Panc1 (cell line): ENCODE results near the gene GBF1. TPM values are rescaled to one million over a fixed set of nuclear protein-coding genes. Genes with fewer than 3 reads are reported as not detected.

Experiments
- ATAC-seq: fragments of 200-7000 bp; cut with Tn5 transposase; 2 replicates; pipeline ENCODE4 v1.9.1; 2020; ENCODE audit warnings: mild to moderate bottlenecking, moderate library complexity
- BruUV-seq: library from RNA; stranded (reverse); fragments of 400-500 nt; replicated peaks from 2 replicates; lab custom pipeline; 2021; lab: Mats Ljungman, UMichigan
- CTCF ChIA-PET: fragments of 300-600 bp; sonication (Branson Sonifier 250); formaldehyde crosslinking; loops from one replicate; lab custom pipeline; 2022; ENCODE audit warnings: antibody characterized with exemption; lab: Charles Lee
- POLR2A ChIA-PET: fragments of 300-600 bp; sonication (Branson Sonifier 250); formaldehyde crosslinking; loops from one replicate; lab custom pipeline; 2022; ENCODE audit warnings: antibody characterized with exemption; lab: Charles Lee
- DNase-seq: peaks from one replicate; pipeline ENCODE4 v3.0.0-alpha.2; 2010; ENCODE audit warnings: low read depth, low spot score
- H3K27ac ChIP-seq: 2 replicates; pipeline ENCODE4 v1.5.1; 2011; ENCODE audit warnings: mild to moderate bottlenecking, low read length, inconsistent platforms
- H3K27me3 ChIP-seq: fragments of 200-500 bp; sonication (Bioruptor generic); 2 replicates; pipeline ENCODE4 v1.6.0; 2014; ENCODE audit warnings: low read length, inconsistent platforms; ENCODE audit not compliant: control insufficient read depth, insufficient read depth
- H3K36me3 ChIP-seq: fragments of 200-500 bp; sonication (Bioruptor generic); 2 replicates; pipeline ENCODE4 v1.5.1; 2014; ENCODE audit warnings: inconsistent platforms, mild to moderate bottlenecking, low read length, moderate library complexity; ENCODE audit not compliant: control insufficient read depth, insufficient read depth
- H3K4me1 ChIP-seq: 2 replicates; pipeline ENCODE4 v1.5.1; 2011; ENCODE audit warnings: inconsistent platforms, mild to moderate bottlenecking, low read length, moderate library complexity; ENCODE audit not compliant: control insufficient read depth, insufficient read depth
- H3K4me3 ChIP-seq, 2 experiments: 2 replicates each; pipeline ENCODE4 v1.5.1; 2011 to 2012; ENCODE audit warnings: low read depth in 2 of 2, low read length in 2 of 2, mild to moderate bottlenecking in 2 of 2, inconsistent platforms in 1 of 2, moderate library complexity in 1 of 2
- H3K9me3 ChIP-seq: fragments of 200-500 bp; sonication (Bioruptor generic); 2 replicates; pipeline ENCODE4 v1.5.1; 2014; ENCODE audit warnings: low read depth, mild to moderate bottlenecking, inconsistent platforms, low read length, moderate library complexity; ENCODE audit not compliant: control insufficient read depth, insufficient read depth
- CTCF ChIP-seq: fragments of 450-650 bp; IDR thresholded peaks from 2 replicates; pipeline ENCODE4 v1.5.1; 2017; ENCODE audit warnings: mild to moderate bottlenecking
- POLR2AphosphoS5 ChIP-seq: IDR thresholded peaks from 2 replicates; pipeline ENCODE4 v1.6.1; 2012; ENCODE audit warnings: mild to moderate bottlenecking, low read depth, low read length, moderate library complexity
- SIN3A ChIP-seq: IDR thresholded peaks from 2 replicates; pipeline ENCODE4 v1.6.1; 2012; ENCODE audit warnings: low read depth, mild to moderate bottlenecking, low read length, moderate library complexity, borderline replicate concordance; ENCODE audit not compliant: insufficient read depth
- TCF7L2 ChIP-seq: IDR thresholded peaks from 2 replicates; pipeline ENCODE4 v1.6.1; 2011; ENCODE audit warnings: mild to moderate bottlenecking, low read depth, low read length, inconsistent platforms
- in situ Hi-C: cut with HindIII; loops from 2 replicates; pipeline ENCODE4 v1.10.0; 2016; ENCODE audit warnings: low sequenced_read_pairs, low pct_unique_long_range_greater_than_20kb
- intact Hi-C: fragments of 100-400 bp; cut with micrococcal nuclease; formaldehyde crosslinking; loops from one replicate; pipeline ENCODE4 v1.10.0; 2022; ENCODE audit not compliant: unreplicated experiment
- total RNA-seq: library from RNA; stranded (reverse); gene quantifications from one replicate; pipeline ENCODE4 v1.2.1, GENCODE V29; 2021; ENCODE audit not compliant: unreplicated experiment
- TF ChIP-seq, protein P1 (sequence below), 2 experiments: IDR thresholded peaks; 2 replicates each; pipeline ENCODE4 v1.6.1; 2011 to 2012; ENCODE audit warnings: low read depth in 2 of 2, control low read depth in 1 of 2, low read length in 1 of 2, mild to moderate bottlenecking in 1 of 2, moderate library complexity in 1 of 2; ENCODE audit not compliant: insufficient read depth in 1 of 2

The GBF1 gene
- total RNA-seq, 1 experiment from 2014 or later: 65.0 TPM

- POLR2A ChIA-PET: interaction anchor here (0.6 to 1.2 kb wide), 4 partner anchors 12 to 287 kb away, joined by 3 to 12 read pairs (median 3); no protein-coding TSS in a partner anchor
- no TSS peak for BruUV-seq
- H3K27me3 ChIP-seq: 0 out of 2 replicates have a peak, but pooled peaks cover 2% of the 10 kb centered on the region
Observed at GRCh38 chr10:102409604-102410428, 164.5 kb downstream of the GBF1 start.

More at GRCh38 chr10:102409604-102410428, 164.5 kb downstream of the GBF1 start:
- ATAC-seq (peak; percentile 26; the same call in 1 of the 2 replicates), DNase-seq (no peak)
- CTCF ChIA-PET: interaction anchor here (0.5 to 1.4 kb wide), 3 partner anchors 11 to 59 kb away, joined by 3 to 7 read pairs (median 4); partner anchors contain the start of gene FBXL15
- H3K4me1 ChIP-seq: peaks cover 8% of the 10 kb centered on the region
- H3K4me3 ChIP-seq: peak overlapping the region; percentile 51 to 53
- TF ChIP-seq TCF7L2: no peak
- no peak for TF ChIP-seq CTCF
- TF ChIP-seq POLR2AphosphoS5: no peak
- TF ChIP-seq SIN3A: no peak
- TF ChIP-seq, protein P1, sequence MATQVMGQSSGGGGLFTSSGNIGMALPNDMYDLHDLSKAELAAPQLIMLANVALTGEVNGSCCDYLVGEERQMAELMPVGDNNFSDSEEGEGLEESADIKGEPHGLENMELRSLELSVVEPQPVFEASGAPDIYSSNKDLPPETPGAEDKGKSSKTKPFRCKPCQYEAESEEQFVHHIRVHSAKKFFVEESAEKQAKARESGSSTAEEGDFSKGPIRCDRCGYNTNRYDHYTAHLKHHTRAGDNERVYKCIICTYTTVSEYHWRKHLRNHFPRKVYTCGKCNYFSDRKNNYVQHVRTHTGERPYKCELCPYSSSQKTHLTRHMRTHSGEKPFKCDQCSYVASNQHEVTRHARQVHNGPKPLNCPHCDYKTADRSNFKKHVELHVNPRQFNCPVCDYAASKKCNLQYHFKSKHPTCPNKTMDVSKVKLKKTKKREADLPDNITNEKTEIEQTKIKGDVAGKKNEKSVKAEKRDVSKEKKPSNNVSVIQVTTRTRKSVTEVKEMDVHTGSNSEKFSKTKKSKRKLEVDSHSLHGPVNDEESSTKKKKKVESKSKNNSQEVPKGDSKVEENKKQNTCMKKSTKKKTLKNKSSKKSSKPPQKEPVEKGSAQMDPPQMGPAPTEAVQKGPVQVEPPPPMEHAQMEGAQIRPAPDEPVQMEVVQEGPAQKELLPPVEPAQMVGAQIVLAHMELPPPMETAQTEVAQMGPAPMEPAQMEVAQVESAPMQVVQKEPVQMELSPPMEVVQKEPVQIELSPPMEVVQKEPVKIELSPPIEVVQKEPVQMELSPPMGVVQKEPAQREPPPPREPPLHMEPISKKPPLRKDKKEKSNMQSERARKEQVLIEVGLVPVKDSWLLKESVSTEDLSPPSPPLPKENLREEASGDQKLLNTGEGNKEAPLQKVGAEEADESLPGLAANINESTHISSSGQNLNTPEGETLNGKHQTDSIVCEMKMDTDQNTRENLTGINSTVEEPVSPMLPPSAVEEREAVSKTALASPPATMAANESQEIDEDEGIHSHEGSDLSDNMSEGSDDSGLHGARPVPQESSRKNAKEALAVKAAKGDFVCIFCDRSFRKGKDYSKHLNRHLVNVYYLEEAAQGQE (IDR thresholded peaks at IDR 0.05; ENCODE audit: insufficient read depth in 1 of 2, low read depth in 2 of 2, low read length in 1 of 2): no peak
- no peaks in the 10 kb centered on the region for H3K9me3 ChIP-seq
- intact Hi-C loops (no loop called here), in situ Hi-C loops (no loop called here)
- H3K36me3 ChIP-seq: no peaks in the 10 kb centered on the region; the same call in 1 of the 2 replicates
- H3K27ac ChIP-seq: peak overlapping the region; percentile 10; the same call in 1 of the 2 replicates
